DMS153 (cell line): ENCODE data around the gene TRMT61A.

Experiments used
- DNase-seq: peaks from one replicate; lab custom pipeline; 2025; lab: John Stamatoyannopoulos, UW

Gene TRMT61A

DNA sequence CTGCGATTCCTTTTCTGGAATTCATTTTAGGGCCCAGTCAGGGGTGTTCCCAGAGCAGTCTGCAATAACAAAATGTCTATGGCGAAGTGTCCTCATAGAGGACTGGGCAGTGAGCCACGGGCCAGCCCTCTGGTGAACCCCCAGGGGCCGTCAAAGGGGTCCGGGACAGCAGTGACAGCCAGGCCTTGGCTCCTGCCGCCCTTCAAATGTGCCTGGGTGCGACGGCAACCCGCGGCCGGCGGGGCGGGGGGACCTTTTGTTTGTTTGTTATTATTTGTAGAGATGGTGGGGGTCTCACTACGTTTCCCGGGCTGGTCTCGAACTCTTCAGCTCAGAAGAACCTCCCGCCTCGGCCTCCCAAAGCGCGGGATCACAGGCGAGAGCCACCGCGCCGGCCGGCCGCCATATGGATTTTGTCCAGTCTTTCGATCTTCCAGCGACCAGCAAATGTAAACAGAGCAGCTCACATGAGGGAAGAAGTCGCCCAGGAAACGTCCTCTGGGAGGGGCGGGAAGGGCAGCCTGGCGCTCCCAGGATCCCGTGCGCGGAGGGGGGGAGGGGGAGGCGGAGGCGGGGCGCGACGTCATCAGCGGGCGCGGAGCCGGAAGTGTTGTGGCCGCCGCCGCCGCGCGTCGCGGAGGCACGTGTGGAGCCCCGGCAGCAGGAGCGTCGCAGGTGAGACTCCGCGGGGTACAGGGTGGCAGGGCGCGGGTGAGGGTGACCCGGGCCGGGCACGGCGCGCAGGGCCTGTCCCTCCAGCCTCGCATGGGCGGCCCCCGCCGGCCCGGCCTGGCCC is at the start of gene TRMT61A:
TSS of gene TRMT61A (plus strand) at position 610 of the 796 bp plus-strand sequence. CDS start 783 bp downstream, outside the sequence.
- DNase-seq, result peak; percentile 52

DNA sequence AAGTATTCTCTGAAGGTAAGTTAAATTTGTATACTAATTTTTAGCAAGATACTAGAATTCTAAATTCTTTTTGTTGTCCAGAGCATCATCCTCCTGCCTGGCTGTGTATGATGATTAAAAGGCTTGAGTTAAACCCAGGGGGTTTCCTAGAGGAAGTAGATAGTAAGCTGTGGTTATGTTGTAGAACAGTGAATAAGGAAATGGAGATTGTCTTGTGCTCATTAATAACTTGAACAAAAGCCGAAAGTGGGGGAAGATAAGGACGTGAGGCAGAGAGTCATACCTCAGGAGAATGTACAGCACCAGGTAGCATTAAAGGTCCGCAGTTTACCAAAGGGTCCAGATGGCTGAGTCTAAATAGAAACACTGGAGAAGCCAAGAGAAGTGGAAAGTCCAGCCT is 48.4 kb upstream of the TRMT61A start:
- DNase-seq, result no peak

DNA sequence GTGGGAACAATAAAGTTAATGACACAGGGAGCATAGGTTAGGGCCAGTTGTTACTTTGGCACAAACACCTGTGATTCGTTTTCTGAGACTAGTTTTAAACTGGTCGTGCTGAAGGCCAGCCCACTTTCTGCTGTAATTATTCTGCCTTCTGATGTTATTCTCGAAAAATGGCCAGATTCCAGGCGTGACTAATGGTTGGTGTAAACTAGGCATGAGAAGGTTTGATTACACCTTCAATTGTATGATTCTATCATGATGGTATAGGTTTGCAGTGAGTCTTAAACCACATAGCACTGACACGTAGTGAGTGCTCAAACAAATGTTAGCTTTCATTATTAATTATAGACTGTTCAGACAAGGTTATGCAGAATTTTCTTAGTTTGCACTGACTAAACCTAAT is 45.4 kb upstream of the TRMT61A start:
- DNase-seq, result no peak

DNA sequence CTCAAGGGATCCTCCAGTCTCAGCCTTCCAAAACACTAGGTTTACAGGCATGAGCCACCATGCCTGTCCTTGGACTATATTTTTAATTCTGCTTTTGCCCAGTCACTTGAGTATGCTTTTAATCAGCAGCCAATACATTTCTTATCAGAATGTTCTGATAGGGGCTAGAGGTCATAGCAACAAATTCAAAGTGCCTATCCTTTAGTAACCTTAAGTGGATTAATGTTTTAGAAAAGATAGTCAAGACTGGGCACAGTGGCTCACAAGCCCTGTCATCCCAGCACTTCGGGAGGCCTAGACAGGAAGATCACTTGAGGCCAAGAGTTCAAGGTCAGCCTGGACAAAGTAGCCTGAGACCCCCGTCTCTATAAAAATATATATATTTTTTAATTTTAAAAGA is 43.5 kb upstream of the TRMT61A start:
- DNase-seq, result no peak

DNA sequence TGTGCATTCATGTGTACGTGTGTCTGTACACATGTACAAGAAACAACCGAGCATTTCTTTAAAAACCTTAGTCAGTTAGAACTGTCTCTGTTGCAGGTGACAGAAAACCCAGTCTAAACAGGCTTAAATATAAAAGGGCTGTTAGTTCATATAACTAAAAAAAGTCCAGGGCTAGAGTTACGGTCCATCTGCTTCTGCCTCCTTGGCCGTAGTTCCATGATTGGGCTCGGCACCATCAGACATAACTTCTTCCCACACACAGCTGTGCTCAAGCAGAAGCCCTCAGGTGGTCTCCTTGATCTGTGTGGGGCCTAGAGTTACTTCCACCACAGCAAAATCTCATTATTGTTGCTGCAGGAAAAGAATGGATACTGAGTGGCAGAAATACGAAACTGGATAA is 40.9 kb upstream of the TRMT61A start:
- DNase-seq, result no peak

DNA sequence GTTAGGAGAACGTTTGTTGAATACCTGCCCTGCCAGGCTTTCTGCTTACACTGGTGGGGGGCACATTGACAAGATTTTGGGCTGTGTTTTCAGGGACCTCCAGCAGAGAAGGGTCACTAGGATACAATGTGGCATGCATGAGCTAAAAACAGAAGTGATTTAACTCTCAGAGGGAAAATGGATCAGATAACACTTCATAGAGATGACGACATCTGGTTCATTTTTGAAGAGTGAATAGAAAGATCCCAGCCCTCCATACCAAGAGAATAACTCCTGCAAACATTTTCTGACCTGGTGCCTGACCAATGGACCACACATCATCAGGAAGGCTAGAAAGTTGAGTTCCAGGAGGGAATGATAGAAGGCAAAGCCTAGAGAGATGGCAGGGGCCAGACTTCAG is 40.0 kb upstream of the TRMT61A start:
- DNase-seq, result no peak

DNA sequence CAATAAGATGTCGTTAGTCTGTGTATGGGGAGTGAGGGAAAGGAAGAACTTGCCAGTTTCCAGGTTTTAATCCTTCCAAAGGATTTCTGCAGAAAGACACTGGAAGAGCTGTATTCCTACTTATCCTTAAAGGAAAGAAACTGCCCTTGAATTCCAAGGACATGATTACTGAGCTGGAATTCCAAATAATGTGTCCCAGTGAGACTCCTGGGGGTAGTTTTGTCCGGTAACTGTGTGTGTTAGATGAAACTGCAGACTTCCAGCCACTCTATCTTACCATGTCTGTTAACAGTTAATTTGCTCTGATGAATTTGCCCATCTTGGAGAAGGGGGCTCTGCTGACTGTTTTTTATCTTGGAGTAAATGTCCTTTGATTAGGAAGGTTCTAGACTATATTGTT is 39.4 kb upstream of the TRMT61A start:
- no peak for DNase-seq

DNA sequence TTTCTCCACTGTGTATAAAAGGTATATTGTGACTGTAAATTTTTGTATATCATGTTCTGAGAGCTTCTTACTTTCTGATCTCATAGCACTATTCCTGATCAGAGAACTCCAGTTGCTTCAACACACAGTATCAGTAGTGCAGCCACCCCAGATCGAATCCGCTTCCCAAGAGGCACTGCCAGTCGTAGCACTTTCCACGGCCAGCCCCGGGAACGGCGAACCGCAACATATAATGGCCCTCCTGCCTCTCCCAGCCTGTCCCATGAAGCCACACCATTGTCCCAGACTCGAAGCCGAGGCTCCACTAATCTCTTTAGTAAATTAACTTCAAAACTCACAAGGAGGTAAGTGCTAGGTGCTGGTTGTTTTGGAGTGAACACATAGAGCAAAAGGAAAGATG is 37.3 kb upstream of the TRMT61A start:
- no peak for DNase-seq

DNA sequence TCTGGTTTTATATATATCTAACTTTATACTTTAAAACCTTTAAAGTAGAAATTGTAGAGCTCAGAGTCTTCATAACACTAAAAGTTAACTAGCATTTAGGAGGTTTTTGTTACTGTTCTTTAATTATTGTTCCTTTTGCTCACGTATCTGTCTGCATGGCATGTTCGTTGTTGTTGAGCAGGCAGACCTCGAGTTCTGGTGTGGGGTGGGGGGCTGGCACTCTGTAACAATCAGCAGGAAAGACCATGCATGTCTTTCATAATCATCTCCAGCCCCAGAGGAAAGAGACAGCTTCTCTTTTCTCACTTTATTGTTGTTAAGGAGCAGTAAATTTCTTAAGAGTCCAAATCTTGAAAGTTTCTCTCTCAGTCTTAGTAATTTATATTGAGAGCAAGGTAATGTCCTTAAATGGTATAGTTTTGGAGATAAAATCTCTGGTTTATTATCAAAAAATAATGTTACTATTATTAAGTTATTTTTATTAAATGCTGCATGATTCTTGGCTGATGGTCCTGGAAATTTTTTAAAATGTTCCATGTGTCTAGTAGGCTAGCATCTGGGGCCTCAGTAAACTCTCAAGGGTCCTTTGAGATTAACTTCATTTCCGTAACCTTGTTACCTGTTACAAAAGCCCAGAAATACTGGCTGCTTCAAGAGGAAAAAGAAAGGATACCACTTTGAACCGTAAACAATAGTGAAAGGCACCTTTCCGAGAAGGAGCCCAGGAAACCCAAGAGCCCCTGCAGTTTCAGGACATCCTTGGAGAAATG is 36.7 kb upstream of the TRMT61A start:
- DNase-seq, result no peak

DNA sequence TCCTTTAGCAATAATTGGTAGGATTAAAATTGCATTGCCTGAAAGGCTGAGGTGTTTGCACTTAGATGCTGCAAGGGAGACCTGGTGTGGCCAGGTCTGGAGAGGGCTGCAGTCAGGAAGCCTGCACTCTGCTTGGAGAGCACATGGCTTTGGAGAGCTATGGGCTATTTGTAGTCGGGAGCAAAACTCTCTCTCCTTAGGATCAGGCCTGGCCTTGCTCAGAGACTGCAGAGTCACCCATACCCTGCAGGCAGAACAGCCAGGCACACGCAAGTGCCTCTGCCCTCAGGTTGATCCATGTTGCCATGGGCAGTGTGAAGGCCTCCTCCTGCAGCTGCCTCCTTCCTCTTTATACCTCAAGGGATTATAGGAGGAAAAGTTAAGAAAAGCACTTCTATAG is 33.1 kb upstream of the TRMT61A start:
- no peak for DNase-seq

DNA sequence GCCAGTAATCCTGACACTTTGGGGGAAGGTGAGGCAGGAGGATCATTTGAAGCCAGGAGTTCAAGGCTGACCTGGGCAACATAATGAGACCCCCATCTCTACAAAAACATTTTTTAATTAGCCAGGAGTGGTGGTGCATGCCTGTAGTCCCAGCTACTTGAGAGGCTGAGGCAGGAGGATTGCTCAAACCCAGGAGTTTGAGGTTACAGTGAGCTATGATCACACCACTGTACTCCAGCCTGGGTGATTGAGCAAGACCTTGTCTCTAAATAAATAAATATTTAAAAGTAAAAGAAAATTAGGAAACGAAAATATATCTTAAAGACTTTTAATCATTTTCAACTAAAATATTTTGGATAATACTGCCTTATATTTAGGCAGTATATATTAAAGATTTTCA is 32.2 kb upstream of the TRMT61A start:
- no peak for DNase-seq

DNA sequence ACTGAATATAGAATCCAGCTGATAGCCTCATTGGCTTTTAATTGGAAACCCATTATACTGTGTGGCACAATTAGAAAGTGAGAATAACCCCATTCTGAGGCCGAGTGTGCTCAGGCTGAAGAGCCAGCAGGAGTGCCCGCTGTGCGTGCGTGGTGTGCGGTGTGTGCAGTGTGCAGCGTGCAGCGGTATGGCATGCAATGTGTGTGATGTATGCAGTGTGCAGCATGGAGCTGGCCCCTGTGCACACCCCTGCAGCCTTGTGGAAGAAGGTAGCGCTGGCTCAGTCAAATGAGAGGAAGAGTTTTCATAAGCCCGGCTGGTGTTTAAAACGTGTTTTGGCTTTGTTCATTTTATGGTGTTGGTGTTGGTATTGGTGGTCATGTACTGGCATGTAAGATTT is 29.3 kb upstream of the TRMT61A start:
- DNase-seq, result no peak

DNA sequence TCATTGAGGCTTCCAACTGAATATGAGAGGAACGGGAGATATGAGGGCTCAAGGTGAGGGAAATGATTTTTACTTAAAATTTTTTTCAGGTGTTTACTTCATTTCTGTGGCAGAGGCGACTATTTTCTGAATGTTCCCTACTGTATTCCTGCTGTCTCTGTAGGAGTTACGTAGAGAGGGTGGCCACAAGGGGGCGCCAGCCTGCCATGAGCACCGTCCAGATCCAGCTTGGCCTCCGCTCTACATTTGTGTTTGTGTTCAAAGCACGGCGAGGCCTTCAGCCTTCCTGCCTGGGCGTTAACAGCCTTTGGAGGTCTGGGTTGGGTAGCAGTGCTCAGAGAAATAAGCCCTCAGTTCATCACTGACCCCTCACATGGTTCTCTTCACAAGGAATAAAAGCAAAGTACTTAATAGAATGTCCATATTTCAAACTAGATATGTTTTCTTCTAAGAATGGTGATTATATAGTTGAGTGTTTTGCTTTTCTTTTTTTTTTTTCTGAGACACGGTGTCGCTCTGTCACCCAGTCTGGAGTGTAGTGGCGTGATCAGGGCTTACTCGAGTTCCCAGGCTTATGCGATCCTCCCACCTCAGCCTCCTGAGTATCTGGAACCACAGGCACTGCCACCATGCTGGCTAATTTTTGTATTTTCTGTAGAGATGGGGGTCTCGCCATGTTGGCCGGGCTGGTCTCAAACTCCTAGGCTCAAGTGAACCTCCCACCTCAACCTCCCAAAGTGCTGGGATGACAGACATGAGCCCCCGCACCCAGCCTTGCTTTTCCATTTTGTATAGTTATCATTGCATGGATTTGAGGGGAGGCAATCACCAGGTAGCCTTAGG is 28.6 kb upstream of the TRMT61A start:
- no peak for DNase-seq

DNA sequence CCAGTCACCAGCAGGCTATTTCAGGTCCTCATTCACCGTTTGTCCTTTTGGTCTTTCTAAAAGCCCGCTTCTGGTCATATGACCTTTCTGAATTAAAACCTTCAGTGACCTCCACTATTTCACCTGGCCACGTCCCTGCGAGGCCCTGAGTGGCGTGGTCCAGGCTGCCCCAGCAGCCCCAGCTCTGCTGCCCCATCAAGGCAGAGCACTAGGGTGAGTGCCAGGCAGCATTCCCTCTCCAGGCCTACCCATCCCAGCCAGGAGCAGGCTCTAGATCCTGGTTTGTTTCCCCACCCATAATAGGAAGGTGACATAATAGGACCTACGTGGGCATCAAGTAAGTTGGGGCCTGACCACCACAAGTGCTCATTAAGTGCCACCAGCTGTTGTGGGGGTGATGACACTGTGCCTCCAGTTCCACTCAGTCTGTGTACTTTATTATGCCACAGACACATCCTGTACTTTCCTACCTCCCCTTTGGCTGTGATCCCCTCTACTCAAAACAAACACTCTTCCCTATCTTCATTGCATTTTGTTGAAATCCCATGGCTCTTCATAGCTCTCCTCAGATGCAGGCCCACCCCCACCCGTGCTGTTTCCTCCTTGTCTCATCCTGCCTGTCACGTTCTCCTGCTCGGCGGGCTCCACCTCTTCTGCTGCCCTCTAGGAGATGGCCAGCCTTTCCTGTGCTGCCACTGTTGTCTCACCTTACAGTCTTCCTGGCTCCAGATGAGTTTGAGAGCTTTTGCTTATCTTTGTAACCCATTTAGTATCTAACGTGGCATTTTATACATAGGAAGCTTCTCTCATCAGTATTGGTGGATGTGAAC is 27.7 kb upstream of the TRMT61A start:
- no peak for DNase-seq

DNA sequence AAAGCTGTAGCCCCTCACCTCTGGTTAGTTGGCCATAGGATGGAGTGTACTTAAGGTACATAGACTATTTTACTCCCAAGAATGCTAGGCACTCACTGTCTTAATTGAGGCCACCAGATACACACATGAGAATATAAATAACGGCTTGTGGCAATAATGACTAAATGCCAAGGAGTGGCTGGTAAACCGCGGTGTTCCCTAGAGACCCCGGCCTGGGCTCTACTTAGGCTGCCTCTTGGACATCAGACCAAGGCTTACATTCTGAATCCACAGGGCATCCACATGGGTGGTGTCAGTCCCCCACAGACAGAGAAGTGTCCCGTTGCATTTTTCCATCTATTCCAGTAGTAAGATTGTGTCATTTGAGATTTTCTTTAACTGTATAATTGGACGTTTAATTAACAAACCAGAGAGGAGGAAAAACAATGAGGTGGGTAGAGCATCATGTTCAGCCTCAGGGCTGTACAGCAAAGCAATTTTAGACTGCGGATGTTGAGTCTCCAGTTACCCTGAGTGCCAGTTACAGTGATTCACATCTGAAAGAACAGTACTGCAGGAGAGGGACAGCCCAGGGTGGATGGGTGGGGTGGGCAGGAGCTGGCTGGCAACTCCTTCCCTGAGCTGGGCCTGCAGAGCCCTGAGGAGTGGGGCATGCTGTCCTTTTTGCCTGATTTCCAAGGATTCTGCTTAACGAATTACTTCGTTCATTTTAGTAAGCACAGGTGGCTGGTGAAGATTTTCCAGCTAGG is 26.9 kb upstream of the TRMT61A start:
- DNase-seq, result no peak

DNA sequence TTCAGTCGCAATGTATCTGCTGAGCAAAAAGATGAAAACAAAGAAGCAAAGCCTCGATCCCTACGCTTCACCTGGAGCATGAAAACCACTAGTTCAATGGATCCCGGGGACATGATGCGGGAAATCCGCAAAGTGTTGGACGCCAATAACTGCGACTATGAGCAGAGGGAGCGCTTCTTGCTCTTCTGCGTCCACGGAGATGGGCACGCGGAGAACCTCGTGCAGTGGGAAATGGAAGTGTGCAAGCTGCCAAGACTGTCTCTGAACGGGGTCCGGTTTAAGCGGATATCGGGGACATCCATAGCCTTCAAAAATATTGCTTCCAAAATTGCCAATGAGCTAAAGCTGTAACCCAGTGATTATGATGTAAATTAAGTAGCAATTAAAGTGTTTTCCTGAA is 26.1 kb upstream of the TRMT61A start:
- DNase-seq, result no peak

DNA sequence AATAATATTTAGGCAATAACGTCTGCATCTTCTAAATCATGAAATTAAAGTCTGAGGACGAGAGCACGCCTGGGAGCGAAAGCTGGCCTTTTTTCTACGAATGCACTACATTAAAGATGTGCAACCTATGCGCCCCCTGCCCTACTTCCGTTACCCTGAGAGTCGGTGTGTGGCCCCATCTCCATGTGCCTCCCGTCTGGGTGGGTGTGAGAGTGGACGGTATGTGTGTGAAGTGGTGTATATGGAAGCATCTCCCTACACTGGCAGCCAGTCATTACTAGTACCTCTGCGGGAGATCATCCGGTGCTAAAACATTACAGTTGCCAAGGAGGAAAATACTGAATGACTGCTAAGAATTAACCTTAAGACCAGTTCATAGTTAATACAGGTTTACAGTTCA is 25.7 kb upstream of the TRMT61A start:
- no peak for DNase-seq

DNA sequence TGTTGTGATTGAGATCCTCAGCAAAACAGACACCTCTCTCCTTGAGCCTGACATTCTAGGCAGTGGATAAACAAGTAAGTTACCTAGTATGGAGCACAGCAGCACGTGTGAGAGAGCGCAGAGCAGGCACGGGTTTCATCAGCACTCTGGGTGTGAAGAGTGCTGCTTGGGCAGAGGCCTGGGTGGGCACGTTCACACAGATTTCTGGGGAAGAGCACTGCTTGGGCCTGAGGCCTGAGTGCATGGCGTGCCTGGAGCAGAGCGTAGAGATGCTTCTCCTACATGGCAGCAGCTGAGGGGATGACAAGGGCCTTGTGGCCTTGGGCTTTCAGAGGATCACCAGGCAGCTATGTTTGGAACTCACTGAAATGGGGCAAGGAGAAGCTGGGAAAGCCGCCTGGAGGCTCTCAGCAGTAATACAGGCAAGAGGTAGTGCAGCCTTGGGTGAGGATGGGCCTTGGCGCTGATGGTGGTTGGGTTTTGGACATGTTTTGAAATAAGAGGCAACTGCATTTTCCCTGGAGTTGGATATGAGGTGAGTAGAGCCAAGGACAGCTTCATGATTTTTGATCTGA is 23.9 kb upstream of the TRMT61A start:
- DNase-seq, result no peak

DNA sequence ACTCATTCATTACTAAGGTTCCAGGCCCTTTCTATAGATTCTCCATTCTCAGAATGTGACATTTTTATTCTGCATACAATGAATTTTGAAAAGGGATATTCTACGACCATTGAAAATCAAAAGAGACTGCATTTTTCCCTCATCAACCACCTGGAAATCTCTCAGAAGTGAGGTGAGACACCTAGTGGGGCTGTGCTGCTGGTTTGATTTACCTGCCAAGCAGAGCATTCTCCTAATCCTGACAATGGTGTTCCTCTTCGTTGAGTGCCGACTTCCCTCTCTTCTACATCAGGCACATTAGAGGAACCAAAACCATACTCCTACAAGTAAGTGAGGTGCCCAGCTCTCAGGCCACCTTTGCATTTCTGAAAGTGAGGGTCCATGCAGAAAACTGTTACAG is 21.2 kb upstream of the TRMT61A start:
- DNase-seq, result no peak

DNA sequence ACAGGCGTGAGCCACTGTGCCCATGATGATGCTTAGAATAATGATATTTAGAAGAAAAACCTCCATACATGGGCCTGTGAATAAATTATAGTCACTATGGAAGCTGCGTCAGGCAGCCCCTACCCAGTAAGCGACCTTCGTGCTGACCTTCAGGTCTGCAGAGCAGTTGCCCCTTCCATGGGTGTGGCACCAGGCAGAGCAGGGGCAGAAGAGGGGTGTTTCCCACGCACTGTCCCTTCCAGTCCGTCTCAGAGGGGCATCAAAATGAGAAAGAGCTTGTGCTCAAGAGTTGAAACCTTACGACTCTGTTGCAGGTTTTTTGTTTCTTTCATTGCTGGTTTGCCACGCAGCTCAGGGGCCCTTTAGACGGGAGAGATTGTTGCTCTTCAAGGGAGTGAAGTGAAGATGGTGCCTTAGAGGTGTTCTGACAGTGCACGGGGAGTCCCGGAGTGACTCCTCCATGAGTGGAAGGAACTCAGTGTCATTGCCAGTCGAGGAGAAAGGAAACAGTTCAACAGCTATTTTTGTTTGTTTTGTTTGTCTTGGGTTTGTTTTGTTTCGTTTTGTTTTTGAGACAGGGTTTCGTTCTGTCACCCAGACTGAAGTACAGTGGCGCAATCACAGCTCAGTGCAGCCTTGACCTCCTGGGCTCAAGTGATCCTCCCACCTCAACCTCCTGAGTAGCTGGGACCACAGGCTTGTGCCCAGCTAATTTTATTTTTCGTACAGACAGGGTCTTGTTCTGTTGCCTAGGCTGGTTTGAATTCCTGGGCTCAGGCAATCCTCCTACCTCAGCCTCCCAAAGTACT is 20.3 kb upstream of the TRMT61A start:
- DNase-seq, result no peak
